Osteocyte (in vitro differentiated cells): Measurements from ENCODE around the gene CRTAC1. TPM values are rescaled to one million over a fixed set of nuclear protein-coding genes. Genes with fewer than 3 reads are reported as not detected.

ENCODE experiments used
- DNase-seq: peaks from one replicate; pipeline ENCODE4 v3.0.0; 2021; ENCODE audit warnings: mixed read lengths; ENCODE audit not compliant: unreplicated experiment; ENCODE audit errors: extremely low spot score
- H3K27ac Mint-ChIP-seq: one replicate; pipeline ENCODE4 v1.8.0; 2021; ENCODE audit warnings: mild to moderate bottlenecking, mixed read lengths; ENCODE audit not compliant: unreplicated experiment
- H3K27me3 Mint-ChIP-seq: one replicate; pipeline ENCODE4 v1.8.0; 2021; ENCODE audit warnings: mixed read lengths; ENCODE audit not compliant: unreplicated experiment
- H3K36me3 Mint-ChIP-seq: one replicate; pipeline ENCODE4 v1.8.0; 2021; ENCODE audit warnings: mixed read lengths; ENCODE audit not compliant: unreplicated experiment
- H3K4me1 Mint-ChIP-seq: one replicate; pipeline ENCODE4 v1.8.0; 2021; ENCODE audit warnings: mixed read lengths; ENCODE audit not compliant: unreplicated experiment
- H3K4me3 Mint-ChIP-seq: one replicate; pipeline ENCODE4 v1.8.0; 2021; ENCODE audit warnings: mild to moderate bottlenecking, moderate library complexity, mixed read lengths; ENCODE audit not compliant: unreplicated experiment
- H3K9me3 Mint-ChIP-seq: one replicate; pipeline ENCODE4 v1.8.0; 2021; ENCODE audit warnings: mixed read lengths; ENCODE audit not compliant: unreplicated experiment
- total RNA-seq: library from RNA; stranded (reverse); gene quantifications from 2 replicates; pipeline ENCODE4 v1.2.1, GENCODE V29; 2021
- TF ChIP-seq, protein P1 (sequence below): fragments of 200-600 bp; sonication (generic); IDR thresholded peaks from 2 replicates; pipeline ENCODE4 v1.5.0; 2021; ENCODE audit warnings: antibody characterized with exemption, mild to moderate bottlenecking, moderate library complexity

Gene CRTAC1
- total RNA-seq, 1 donor from 2014 or later: 0.16 TPM

DNA sequence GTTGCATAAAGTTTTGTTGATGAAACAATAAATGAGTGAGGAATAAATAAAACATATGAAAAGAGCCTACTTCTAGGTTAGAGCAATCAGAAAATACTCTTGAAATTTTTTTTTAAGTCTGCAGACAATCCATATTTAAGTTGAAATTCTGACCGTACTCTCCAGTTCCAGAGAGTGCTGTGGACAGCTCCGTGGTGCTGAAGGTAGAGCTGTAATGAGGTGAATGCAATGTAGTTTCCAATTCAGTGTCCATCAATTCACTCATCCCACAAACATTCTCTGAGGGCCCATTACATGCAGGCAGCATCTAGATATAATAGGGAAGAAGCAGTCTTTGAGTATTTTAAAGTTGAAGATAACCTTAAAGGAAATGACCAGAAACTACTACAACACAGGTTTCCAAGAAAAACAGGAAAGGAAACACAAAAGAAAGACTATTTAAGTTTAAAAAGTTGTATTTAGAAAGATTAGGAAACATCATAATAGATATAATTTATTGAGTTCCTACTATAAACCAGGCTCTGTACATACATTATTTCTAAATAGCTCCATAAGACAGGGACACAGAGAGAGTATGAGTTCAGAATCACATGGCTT is 44.0 kb upstream of the CRTAC1 start:
- Mint-ChIP-seq H3K4me1 (no peaks in the 10 kb centered on the region), H3K27me3 (no peaks in the 10 kb centered on the region)
- DNase-seq: no peak

DNA sequence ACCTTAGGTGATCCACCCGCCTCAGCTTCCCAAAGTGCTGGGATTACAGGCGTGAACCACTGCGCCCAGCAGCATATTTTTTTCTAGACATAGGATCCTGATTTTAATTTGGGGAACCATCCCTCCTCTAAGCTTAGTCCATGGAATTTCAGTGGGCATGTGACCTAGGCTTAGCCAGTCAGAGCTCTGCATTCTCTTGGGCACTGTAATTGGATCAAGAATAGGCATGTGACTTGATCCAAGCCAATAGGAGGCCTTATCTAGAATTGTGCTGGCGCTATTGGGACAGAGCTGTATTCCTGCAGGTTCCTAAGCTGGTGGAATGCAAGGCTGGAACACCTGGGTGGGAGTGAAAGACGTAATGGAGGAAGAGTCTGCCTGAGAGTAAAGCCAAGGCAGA is 36.7 kb upstream of the CRTAC1 start:
- TF ChIP-seq, protein P1, sequence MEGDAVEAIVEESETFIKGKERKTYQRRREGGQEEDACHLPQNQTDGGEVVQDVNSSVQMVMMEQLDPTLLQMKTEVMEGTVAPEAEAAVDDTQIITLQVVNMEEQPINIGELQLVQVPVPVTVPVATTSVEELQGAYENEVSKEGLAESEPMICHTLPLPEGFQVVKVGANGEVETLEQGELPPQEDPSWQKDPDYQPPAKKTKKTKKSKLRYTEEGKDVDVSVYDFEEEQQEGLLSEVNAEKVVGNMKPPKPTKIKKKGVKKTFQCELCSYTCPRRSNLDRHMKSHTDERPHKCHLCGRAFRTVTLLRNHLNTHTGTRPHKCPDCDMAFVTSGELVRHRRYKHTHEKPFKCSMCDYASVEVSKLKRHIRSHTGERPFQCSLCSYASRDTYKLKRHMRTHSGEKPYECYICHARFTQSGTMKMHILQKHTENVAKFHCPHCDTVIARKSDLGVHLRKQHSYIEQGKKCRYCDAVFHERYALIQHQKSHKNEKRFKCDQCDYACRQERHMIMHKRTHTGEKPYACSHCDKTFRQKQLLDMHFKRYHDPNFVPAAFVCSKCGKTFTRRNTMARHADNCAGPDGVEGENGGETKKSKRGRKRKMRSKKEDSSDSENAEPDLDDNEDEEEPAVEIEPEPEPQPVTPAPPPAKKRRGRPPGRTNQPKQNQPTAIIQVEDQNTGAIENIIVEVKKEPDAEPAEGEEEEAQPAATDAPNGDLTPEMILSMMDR: no peak
- no peaks in the 10 kb centered on the region for H3K4me1 Mint-ChIP-seq
- no peak for DNase-seq
- H3K27ac Mint-ChIP-seq: no peak overlapping the region
- no peaks in the 10 kb centered on the region for H3K36me3 Mint-ChIP-seq
- peaks cover 3% of the 10 kb centered on the region for H3K27me3 Mint-ChIP-seq
- no peak overlapping the region for H3K4me3 Mint-ChIP-seq
- no peaks in the 10 kb centered on the region for H3K9me3 Mint-ChIP-seq

More for the DNA sequence above, 44.0 kb upstream of the CRTAC1 start:
- Mint-ChIP-seq H3K36me3 (no peaks in the 10 kb centered on the region), H3K9me3 (no peaks in the 10 kb centered on the region), H3K4me3 (no peak overlapping the region), H3K27ac (no peak overlapping the region)
- TF ChIP-seq, protein P1: no peak

DNA sequence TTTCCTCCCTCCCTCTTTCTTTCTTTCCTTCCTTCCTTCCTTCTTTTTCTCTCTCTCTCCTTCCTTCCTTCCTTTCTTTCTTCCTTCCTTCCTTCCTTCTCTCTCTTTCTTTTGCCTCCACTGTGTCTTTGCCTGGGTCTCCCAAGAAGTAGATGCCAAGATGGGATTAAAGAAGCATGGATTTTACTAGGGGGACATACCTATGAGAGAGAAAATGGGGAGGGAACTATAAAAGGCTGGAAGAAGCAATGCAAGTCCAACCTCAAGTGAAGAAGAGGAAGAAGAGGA is 33.3 kb upstream of the CRTAC1 start:
- DNase-seq: no peak
- no peaks in the 10 kb centered on the region for H3K36me3 Mint-ChIP-seq
- no peak overlapping the region for H3K27ac Mint-ChIP-seq
- peaks cover 3% of the 10 kb centered on the region for H3K27me3 Mint-ChIP-seq
- H3K9me3 Mint-ChIP-seq: no peaks in the 10 kb centered on the region
- no peak overlapping the region for H3K4me3 Mint-ChIP-seq
- no peaks in the 10 kb centered on the region for H3K4me1 Mint-ChIP-seq
- TF ChIP-seq, protein P1: no peak

DNA sequence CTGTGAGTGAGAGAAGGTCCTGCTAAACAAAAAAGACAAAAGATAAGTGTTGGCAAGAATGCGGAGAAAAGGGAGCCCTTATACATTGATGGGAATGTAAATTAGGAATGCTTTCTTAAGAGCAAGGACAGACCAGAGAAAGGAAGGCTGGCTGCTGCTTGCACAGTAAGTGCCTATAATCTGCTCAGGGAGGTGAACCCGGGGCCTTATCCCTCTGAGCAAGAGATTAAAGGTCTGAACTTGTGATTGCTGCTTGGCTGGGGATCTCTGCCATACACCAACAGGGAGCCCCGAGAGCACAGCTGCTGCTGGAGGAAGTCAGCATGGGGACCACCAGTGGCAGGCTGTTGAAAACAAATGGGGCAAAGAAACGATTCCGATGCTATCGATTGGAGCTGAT is 32.0 kb upstream of the CRTAC1 start:
- H3K36me3 Mint-ChIP-seq: no peaks in the 10 kb centered on the region
- H3K9me3 Mint-ChIP-seq: no peaks in the 10 kb centered on the region
- TF ChIP-seq, protein P1: no peak
- peaks cover 3% of the 10 kb centered on the region for H3K27me3 Mint-ChIP-seq
- no peak overlapping the region for H3K4me3 Mint-ChIP-seq
- H3K4me1 Mint-ChIP-seq: no peaks in the 10 kb centered on the region
- no peak overlapping the region for H3K27ac Mint-ChIP-seq
- DNase-seq: no peak

DNA sequence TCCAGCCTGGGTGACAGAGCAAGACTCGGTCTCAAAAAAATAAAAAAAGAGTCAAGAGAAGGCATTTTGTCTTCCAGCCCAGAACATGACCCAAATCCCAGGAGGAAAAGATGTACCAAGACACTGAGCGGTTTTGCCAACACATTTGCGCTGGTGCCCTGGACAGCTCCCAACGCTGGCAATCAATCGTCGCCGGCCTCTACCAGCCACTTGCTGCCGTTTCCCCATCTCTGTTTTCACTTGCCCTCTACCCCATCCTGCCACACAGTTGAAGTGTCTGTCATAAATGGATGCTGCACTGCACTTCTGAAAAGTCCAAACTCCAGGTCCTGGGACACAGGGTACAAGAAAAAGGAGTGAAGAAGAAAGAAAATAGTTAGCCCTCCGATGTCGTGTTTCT is 29.7 kb upstream of the CRTAC1 start:
- Mint-ChIP-seq H3K27me3 (peaks cover 3% of the 10 kb centered on the region), H3K27ac (no peak overlapping the region), H3K36me3 (no peaks in the 10 kb centered on the region), H3K9me3 (no peaks in the 10 kb centered on the region), H3K4me1 (no peaks in the 10 kb centered on the region), H3K4me3 (no peak overlapping the region)
- TF ChIP-seq, protein P1: no peak
- no peak for DNase-seq
